Activated T-cell treated with anti-CD3 and anti-CD28 coated beads for 4 hours (primary cell): ENCODE measurements around the gene ATG7.
"Not testable (repeated sequence)": the region's sequence is repeated elsewhere in the genome, so short reads cannot be mapped to it uniquely, and the experiment has no call there.

Experiments
- DNase-seq: peaks from one replicate; pipeline ENCODE4 v3.0.0-alpha.2; 2020

ATG7 gene

DNA sequence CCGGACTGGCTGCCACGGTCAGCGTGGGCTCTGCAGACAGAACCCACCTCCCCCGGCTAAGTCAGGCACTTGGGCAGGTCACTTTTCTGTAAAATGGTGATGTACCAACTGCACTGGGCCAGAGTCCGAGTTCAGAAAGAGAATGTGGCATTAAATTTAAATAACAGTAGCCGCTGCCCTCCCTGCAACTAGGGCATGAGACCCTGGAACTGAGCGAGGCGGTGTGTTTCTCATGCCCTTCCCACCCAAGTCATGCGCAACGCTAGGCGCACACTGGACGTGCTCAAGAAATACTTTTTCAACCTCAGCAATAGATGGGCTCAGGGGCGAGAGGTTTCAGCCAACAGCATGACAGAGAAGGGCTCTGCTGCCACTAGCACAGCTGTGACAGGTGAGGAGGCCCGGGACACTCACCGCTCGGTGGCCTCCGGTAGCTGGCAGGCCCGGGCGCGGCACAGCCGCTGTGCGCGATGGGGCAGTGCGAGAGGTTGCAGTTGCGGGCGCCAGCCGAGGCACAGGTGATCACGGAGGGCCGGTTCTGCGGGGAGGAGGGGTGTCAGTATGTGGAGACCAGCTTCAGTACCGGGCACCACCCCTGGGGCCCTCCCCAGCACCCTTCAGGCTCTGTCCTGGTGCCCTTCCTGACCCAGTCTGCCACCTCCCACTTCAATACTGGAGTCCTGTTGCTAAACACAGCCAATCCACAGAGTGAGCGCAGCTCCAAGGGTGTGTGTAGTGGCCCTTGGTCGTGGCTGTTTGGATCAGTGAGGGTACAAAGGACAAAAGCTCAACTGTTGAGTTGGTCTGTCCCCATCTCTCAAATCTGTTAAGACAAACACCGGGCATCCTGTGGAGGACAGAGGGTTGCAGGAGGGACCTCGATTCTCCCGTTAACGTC is 287.0 kb downstream of the ATG7 start:
- no peak for DNase-seq

- DNase-seq = no peak
Observed at GRCh38 chr3:11559816-11560633, 287.8 kb downstream of the ATG7 start.

GRCh38 chr3:11560746-11561145 is 288.5 kb downstream of the ATG7 start:
- DNase-seq = no peak

GRCh38 chr3:11562277-11562881 is 290.2 kb downstream of the ATG7 start:
- no peak for DNase-seq

DNA sequence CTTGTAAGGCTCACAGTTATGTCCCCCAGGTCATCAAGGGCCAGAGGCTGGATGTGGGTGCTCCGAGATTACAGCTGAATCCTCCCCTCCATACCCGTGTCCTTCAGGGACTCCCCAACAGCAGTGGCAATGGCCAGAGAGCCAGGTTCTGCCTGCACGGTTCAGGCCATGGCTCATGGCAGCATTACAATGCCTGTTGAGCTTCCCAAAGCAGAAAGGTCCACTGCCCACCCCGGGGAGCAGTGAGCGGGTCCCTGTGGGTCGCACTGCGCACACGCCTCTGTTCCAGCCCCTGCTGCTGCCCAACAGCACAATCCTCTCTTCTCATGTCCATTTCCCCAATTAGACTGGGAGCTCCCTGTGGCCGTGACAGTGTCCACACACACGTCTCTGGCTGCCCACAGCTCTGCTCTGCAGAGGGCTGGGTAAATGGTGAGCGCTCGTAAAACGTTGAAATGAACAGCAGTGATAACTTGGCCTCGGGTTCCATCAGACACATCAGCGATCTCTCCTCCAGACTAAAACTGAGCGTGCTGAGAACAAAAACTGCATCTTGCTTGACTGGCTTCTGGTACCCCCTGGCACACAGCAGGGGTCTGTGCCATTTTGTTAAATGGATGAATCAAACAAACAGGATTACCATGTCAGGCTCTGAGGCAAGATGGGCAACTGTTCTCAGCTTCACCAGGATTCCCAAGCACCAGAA is 291.1 kb downstream of the ATG7 start:
- no peak for DNase-seq

GRCh38 chr3:11563865-11564185 is 291.6 kb downstream of the ATG7 start:
- DNase-seq = no peak

GRCh38 chr3:11564577-11565001 is 292.4 kb downstream of the ATG7 start:
- no peak for DNase-seq

DNA sequence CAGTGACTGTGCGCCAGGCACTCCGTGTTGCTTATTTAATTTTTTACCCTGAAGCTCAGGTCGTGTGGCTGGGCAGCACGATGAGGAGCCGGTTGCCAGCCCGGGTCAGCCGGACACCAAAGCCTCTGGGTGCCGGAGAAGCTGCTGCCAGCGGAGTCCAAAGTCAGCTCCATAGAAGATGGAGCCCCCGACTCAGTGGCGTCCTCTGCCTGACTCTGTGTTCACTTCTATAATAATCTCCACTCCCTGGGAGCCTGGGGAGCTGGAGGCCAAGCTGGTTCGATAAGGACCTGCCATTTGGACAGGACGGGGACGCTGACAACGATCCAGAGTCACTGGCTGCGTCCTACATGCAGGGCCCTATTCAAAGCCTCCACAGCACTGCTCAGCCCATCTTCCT is 292.9 kb downstream of the ATG7 start:
- no peak for DNase-seq

DNA sequence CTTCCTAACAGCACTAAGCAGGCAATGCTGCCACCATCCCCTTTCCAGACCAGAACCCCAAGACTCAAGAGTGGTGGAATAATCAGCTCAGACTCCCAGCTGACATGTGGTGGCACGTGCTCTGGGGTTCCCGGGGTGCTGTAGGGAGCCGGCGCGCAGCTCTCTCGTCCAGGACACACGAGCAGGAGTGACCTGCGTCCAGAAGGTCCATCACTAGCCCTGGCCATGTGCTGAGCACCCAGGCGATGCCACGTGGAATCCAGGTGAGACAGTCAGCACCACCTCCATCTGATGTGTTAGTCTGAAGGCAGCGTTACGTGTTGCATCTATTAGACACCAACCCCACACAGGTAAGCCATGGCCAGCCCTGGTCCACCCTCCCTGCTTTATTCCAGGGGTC is 293.3 kb downstream of the ATG7 start:
- no peak for DNase-seq

- no peak for DNase-seq
Observed at GRCh38 chr3:11565932-11566331, 293.7 kb downstream of the ATG7 start.

DNA sequence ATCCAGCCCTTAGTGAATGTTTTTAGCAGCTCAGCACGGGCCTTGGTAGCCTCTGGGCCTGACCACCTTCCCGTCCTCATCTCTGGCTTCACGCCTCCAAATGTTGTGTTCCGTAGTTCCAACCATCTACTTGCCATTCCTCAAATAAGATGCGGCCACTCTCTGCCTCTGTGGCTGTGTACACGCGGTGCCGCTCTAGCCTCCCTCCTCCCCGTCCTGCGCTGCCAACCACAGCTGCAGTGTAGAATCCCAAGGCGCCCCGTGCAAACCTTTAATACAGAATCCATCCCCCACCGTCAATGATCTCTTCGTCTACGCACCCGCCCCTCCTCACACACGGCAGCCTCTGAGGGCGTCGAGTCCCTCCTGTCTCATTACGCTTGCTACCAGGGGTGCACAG is 294.3 kb downstream of the ATG7 start:
- no peak for DNase-seq

DNA sequence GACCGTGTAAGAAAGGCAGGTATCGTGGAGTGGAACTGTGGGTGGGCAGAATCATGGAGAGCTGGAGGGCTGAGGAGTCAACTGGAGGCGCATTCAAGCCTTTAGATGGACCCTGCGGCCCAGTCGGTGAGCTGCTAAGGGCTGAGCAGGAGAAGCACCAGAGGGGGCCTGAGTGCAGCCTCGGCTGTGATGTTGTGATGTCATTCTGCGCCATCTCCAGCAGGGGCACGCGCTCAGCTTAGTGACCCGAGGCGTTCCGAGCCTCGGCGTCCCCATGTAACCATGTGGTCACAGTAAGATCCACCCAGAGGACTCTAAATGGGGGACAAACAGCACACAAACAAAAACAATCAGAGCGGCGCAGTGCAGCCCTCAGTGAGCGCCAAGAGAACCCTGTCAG is 294.7 kb downstream of the ATG7 start:
- DNase-seq = no peak

DNA sequence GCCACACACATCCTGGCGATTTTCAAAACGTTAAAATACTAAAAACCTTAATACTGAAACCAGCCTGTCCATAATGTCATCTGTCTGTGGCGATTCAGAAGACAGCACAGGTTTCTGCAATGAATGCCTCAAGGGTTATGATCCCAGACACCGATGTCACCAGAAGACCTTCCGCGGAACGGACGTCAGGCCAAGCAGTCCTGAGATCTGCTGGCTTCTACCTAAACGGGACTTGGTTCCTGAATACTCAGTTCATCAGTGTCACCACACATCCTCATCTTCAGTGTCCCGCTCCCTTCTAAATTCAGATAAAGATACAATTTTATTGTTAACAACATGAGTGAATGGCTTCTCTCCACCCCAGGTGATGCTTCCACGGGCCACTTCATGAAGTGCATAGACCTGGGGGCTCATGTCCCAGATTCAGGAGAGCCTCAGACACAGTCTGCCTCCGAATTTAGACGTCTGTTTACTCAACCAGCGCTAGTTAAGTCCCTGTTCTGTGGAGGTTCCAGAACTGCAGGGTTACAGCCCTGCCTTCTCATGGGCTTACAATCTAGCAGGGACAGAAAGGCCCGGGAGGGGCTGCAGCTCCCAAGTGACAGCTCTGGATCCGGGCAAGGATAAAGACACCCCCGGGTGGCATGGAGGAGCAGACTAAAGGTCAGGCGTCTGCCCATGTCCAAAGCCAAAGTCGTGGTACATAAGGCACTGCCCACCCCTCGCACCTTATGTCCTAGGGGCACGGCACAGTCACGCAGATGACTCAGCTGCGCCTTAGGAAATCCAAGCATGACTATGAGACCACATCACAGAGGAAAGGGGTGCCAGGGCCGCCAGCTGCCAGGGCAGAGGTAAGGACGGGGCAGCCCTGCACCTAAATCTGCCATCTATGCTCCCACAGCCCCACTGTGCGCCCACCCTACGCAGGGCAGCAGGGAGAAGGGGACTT is 295.6 kb downstream of the ATG7 start:
- DNase-seq = no peak

GRCh38 chr3:11568503-11569155 is 296.4 kb downstream of the ATG7 start:
- no peak for DNase-seq

DNA sequence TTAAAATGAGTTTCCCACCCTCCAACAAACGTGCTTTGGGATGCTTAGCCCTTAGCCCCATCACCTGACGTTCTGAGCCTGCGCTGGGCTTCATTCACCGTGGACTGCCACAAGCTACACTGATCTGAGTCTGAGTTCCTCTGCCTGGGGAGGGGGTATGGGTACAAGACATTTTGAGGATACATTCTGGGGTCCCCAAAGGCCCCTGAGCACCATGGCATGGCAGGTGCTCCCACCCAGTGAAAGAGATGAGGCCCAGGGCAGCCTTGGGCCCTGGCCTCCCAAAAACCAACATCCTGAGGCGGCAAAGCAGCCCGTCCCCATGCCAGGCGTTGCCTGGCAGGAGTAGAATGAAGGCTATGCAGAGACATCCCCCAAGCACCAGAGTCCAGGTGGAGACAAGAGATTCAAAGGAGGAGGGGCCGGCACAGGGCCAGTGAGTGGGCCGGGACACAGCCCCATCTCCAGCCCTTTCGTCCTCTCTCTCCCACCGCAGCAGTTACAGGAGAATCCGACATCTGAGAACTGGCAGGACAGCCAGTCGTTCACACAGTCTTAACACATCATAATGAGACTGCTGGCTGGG is 297.1 kb downstream of the ATG7 start:
- no peak for DNase-seq

GRCh38 chr3:11570251-11570650 is 298.1 kb downstream of the ATG7 start:
- DNase-seq = no peak

GRCh38 chr3:11570789-11571495 is 298.7 kb downstream of the ATG7 start:
- no peak for DNase-seq

DNA sequence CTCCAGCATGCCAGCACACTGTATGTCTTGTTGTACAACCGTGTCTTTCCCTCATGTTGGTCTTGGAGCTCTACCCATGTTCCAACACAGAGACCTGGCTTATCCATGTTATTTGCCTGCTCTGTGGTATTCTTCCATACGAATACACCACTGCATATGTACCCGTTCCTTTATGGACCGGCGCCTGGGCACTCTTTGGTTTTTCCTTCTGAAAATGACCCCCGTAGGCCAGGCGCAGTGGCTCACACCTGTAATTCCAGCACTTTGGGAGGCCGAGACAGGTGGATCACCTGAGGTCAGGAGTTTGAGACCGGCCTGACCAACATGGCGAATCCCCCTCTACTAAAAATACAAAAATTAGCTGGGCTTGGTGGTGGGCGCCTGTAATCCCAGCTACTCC is 300.5 kb downstream of the ATG7 start:
- not testable (repeated sequence) for DNase-seq

- DNase-seq = no peak
Observed at GRCh38 chr3:11574981-11575669, 302.9 kb downstream of the ATG7 start.

DNA sequence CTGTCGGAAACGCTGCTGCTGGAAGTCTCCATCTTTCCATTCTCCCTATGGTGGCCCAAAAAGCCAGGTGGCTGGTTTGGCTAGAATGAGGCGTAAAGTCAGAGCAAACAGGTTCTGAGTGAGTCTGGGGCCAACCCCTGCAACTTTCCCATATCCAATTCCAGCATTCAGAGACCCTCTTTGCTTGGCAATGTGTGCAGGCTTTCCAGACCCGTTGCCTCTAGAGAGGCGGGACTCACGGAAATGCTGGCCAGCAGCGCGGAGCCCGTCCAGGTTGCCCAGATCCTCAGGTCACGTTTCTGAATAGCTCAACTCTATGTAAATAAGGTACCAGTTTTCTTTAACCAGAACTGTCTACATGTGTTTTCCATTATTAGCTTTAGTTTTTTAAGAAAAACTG is 303.5 kb downstream of the ATG7 start:
- no peak for DNase-seq
